Ecto neural progenitor cell (in vitro differentiated cells): ENCODE results near the gene EIF5.
"Not testable (repeated sequence)": the region's sequence is repeated elsewhere in the genome, so short reads cannot be mapped to it uniquely, and the experiment has no call there.

ENCODE experiments used
- DNase-seq: peaks from one replicate; pipeline ENCODE4 v3.0.0-alpha.2; 2018; ENCODE audit warnings: low spot score

EIF5 gene

GRCh38 chr14:103336191-103336590 is 2.2 kb downstream of the EIF5 start:
- DNase-seq: no peak

DNA sequence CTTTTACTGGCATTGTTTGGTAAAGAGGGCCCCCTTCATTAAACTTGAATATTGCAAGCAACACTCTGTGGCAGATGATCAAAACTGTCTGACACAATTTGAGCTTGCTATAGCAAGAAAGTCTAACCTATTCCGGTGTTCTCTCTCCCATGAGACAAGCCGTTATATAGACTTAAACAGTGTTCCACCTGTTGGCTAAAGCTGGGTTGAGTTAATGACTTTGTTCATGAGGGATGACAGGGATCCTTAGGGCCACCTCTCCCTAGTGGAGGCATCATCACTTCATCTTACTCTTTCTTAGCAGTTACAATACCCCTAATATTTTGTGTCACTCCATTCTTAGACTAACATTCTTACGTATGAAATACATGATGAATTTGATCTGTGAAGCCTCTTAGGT is 3.8 kb downstream of the EIF5 start:
- no peak for DNase-seq

GRCh38 chr14:103339561-103339960 is 5.5 kb downstream of the EIF5 start:
- no peak for DNase-seq

DNA sequence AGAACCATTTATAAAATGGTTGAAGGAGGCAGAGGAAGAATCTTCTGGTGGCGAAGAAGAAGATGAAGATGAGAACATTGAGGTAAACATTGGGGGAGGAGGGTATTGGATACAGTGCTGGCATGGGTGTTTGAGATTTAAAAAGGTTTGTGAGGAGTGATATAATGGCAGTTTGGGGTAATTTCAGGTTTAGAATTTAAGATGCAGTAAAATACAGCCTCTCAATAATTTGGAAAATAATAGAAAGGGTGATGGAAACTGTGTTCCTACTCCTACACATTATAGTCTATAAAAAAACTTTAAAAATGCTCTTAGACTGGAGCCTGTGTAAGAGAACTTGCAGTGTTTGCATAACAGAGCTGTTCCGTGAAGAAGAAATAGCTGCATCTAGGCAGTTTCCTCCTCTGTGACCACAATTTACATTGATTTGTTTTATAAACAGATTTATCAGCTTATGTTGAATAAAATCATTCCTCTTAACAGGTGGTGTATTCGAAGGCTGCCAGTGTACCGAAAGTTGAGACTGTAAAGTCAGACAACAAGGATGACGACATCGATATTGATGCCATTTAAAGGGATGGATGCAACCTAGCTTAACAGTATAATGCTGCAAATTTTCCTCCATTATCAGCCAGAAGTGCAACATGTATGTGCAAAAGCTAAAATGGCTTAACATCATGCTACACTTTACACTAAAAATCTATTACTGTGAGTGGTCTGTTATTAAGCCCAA is 6.6 kb downstream of the EIF5 start:
- DNase-seq: no peak

- DNase-seq: no peak
These were observed 7.5 kb downstream of the EIF5 start for GRCh38 chr14:103341250-103342129.

DNA sequence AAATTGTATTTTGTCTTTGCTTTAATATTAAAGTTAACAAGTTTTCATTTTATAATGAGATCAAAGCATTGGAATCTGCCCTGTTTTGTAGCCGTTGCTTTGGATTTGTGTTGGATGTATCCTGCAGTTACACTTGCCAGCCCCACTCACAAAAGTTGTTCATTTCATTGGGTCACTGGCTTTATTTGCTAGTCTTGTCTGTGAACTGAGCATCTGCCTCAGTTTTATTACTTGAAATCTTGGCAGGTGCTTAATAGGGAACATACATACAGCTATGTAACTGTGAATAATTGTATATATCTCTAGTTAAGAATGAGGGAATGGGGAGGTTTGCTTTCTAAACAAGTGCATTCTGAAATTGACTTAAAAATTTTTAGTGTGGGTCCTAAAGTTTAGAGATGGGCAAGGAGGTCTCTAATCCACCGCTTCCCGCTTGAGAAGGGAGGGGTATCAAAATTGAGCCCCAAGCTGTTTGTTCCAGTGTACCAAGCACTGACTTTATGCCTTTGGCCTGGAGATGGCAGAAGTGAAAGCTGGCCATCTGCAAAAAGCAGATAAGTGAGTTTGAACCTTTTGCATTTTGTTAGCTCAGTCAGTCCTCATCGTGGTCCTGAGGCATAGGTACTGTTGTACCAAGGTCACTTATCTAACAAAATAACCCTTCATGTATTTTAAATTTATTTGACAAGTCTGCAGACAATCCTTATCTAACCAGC is 9.3 kb downstream of the EIF5 start:
- DNase-seq: no peak

DNA sequence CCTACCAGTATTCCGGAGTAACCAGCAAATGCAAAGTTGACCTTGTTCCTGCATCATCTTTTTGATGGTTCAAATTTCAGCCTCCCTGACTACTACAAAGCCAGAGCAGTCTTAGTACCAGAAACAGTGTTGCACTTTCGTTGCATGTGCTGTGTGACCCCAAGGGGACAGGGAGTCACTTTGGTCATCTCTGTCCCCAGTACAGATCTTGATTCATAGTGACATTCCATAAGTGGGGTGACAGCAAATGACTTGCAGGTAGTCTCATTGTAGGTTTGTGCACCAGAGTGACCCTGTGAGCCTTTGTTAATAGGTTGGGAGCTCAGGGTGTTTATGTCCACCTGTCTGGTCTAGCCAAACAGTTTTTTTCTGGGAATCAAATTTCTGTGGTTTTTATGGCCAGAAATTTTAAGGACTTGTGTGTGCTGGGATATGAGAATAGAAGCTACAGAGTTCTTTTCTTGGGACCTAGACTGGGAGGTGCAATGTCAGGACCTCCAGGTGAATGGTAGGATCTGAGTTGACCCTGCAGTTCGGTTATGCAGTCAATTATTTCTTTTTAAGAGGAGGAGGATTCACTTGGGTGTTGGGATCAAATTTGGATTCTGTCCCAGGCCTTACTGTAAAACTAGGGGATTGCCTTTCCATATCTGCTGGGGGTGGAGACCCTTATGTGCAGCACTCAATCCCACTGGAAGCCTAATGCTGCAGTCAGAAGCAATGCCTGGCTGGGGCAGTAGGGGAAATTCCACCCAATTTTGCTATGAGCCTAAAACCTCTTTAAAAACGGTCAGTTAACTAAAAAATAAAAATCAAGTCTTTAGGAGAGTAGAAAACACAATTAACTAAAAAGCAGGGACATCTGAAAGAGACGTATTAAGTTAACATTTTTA is 10.1 kb downstream of the EIF5 start:
- DNase-seq: no peak

GRCh38 chr14:103346286-103346685 is 12.2 kb downstream of the EIF5 start:
- DNase-seq: no peak

GRCh38 chr14:103347091-103347815 is 13.2 kb downstream of the EIF5 start:
- no peak for DNase-seq

DNA sequence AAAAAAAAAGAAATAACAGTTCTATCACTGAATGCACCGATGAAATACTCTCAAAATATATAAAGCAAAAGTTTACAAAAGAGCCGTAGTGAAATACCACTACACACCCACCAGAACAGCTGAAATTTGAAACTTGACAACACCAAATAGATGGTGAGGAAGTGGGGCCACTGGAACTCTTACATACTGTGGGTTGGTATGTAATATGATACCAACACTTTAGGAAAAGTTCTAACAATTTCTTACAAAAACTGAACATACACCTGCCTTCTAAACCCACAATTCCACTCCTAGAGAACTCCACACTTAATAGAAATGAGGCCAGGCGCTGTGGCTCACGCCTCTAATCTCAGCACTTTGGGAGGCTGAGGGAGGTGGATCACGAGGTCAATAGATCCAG is 14.1 kb downstream of the EIF5 start:
- DNase-seq: no peak

GRCh38 chr14:103349982-103350381 is 15.9 kb downstream of the EIF5 start:
- no peak for DNase-seq

- DNase-seq: no peak
These were observed 19.3 kb downstream of the EIF5 start for GRCh38 chr14:103353362-103353761.

DNA sequence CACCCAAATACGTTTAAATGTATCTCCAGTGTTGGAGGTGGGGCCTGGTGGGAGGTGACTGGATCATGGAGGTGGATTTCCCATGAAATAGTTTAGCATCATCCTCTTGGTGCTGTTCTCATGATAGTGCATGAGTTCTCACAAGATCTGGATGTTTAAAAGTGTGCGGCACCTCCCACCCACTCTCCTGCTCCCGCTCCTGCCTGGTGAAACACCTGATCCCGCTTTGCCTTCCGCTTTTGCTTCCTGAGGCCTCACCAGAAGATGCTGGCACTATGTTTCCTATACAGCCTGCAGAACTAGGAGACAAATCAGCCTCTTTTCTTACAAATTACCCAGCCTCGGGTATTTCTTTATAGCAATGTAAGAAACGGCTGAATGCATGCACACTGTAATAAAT is 20.1 kb downstream of the EIF5 start:
- DNase-seq: no peak

DNA sequence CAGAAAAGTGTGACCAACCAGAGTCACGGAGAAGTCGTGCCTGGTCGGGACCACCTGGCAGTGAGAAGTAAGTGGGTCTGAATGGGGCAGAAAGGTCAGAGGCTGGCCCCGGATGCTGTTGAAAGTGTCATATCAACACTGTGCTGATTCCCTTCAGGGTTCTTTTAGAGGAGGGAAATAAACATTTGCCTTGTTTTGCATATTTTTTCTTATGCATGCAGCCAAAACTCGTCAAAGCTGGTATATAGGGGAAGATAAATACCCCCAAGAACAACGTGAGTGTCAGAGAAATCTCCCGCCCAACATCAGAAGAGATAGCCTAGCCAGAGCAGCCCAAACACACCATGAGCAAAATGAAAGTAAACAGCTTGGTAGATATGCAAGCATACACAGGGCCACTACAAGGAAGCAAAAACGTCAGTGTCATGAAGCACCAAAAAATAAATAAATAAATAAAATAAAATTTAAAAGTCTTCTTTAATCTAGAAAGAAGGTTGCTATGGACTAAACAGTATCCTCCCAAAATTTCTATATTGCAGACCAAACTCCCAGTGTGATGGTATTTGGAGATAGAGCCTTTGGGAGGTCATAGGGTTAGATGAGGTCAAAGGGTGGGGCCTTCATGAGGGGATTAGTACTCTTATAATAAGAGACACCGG is 22.1 kb downstream of the EIF5 start:
- no peak for DNase-seq

DNA sequence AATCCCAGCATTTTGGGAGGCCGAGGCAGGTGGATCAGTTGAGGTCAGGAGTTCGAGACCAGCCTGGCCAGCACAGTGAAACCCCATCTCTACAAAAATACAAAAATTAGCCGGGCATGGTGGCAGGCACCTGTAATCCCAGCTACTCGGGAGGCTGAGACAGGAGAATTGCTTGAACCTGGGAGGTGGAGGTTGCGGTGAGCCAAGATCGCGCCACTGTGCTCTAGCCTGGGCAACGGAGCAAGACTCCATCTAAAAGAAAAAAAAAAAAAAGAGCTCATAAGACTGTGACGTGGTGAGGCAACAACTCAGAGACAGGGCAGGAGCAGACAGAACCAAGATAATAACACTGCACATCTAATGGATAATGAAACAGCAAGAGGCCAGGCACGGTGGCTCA is 23.5 kb downstream of the EIF5 start:
- DNase-seq: not testable (repeated sequence)

DNA sequence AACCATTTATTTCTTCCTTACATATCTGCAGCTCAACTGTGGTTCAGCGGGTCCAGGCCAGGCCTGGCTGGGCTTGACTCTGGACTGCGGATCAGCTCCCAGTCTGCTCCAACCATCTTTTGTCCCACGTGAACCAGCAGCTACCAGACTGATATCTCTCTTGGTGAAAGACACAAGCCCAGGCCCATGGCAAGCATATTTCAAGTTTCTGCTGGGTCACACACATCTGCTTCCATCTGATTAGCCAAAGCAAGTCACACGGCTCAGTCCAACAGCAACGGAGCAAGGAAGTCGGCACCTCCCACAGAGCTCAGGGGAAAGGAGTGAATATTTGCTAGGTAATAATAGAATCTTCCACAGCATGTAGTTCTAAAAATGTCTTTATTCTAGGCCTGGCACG is 26.5 kb downstream of the EIF5 start:
- no peak for DNase-seq

DNA sequence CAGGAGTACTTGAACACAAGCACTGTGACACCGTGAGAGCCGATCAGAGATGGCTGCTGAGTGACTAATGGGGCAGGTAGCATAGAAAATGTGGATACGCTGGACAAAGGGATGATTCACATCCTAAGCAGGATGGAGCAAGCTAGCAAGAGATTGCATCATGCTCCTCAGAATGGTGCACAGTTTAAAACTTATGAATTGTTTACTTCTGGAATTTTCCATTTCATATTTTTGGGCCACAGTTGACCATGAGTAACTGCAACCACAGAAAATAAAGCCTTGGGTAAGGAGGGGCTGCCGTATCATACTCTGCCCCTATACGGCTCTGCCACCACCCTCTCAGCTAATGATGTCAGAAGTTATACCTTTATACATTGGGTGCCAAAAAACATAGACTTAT is 27.8 kb downstream of the EIF5 start:
- no peak for DNase-seq

GRCh38 chr14:103362780-103363179 is 28.7 kb downstream of the EIF5 start:
- no peak for DNase-seq

DNA sequence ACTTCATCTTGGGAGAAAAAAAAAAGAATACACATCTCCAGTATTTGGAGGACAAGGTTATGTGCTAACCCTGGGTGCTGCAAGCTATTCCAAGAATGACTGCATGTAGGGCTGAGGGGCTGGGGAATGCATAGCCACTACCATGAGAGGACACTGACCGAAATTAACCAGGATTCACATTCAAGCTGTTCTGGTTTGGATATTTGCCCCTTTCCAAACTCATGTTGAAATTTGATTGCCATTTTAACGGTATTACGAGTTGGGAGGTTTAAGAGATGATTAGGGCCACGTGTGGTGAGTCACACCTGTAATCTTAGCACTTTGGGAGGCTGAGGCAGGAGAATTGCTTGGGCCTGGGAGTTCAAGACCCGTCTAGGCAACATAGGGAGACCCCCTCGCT is 32.7 kb downstream of the EIF5 start:
- DNase-seq: no peak

GRCh38 chr14:103367995-103368394 is 34.0 kb downstream of the EIF5 start:
- DNase-seq: no peak

GRCh38 chr14:103370087-103370486 is 36.0 kb downstream of the EIF5 start:
- no peak for DNase-seq
